Sigmoid colon (tissue), 7 donors: ENCODE measurements around the gene GSTP1. TPM values are rescaled to one million over a fixed set of nuclear protein-coding genes. Genes with fewer than 3 reads are reported as not detected.
A peak's percentile ranks its signal among the peaks of the same experiment; 100 is the strongest.

Source experiments
- DNase-seq: peaks from one replicate; pipeline ENCODE4 v3.0.0-alpha.2; 2019
- H3K27ac ChIP-seq, 4 donors: fragments of 200-600 bp; sonication (generic); one replicate each; pipeline ENCODE4 v1.5.1; 2016 to 2019; ENCODE audit warnings: mild to moderate bottlenecking in 1 of 4
- H3K27me3 ChIP-seq, 3 donors: fragments of 200-600 bp; sonication (generic); one replicate each; pipeline ENCODE4 v1.5.1; 2019; ENCODE audit warnings: mild to moderate bottlenecking in 1 of 3
- H3K36me3 ChIP-seq, 4 donors: fragments of 200-600 bp; sonication (generic); one replicate each; pipeline ENCODE4 v1.5.1; 2016 to 2019
- H3K4me1 ChIP-seq, 4 donors: fragments of 200-600 bp; sonication (generic); one replicate each; pipeline ENCODE4 v1.5.1; 2017 to 2019
- H3K4me3 ChIP-seq, 4 donors: fragments of 200-600 bp; sonication (generic); one replicate each; pipeline ENCODE4 v1.5.1; 2017 to 2019; ENCODE audit warnings: mild to moderate bottlenecking in 2 of 4, moderate library complexity in 1 of 4
- H3K9me3 ChIP-seq, 4 donors: fragments of 200-600 bp in 3 of 4; sonication (generic) in 3 of 4; one replicate each; pipeline versions ENCODE4 v1.5.1 to v1.6.1; 2013 to 2019
- EP300 ChIP-seq, 4 donors: sonication (generic); formaldehyde crosslinking; IDR thresholded peaks; one replicate each; pipeline ENCODE4 v1.6.1; 2017; ENCODE audit warnings: antibody characterized with exemption in 4 of 4
- POLR2A ChIP-seq, 2 donors: fragments of 450-650 bp; IDR thresholded peaks; one replicate each; pipeline ENCODE4 v1.6.1; 2016; ENCODE audit warnings: antibody characterized with exemption in 2 of 2, mild to moderate bottlenecking in 2 of 2, moderate library complexity in 2 of 2
- POLR2AphosphoS5 ChIP-seq, 4 donors: sonication (generic); formaldehyde crosslinking; IDR thresholded peaks; one replicate each; pipeline ENCODE4 v1.6.1; 2017; ENCODE audit warnings: antibody characterized with exemption in 4 of 4
- WGBS, 2 donors: extraction: QIAGEN DNeasy Blood & Tissue Kit; methylation state at CpG; one replicate each; pipeline ENCODE4 v1.1.7; 2013; 5-methylcytosine and 5-hydroxymethylcytosine counted together
- intact Hi-C: fragments of 100-400 bp; cut with DNase I; formaldehyde crosslinking; loops from one replicate; pipeline ENCODE4 v1.15.1; 2023
- polyA plus RNA-seq, 3 donors: library from polyadenylated mRNA; stranded (reverse); fragments of 200-250 nt; gene quantifications; one replicate each; pipeline ENCODE4 v1.2.3, GENCODE V29; 2013
- total RNA-seq, 4 donors: library from RNA; depleted of rRNA; stranded (reverse); fragments of >200 nt; gene quantifications; one replicate each; pipeline ENCODE4 v1.1.0, GENCODE V29; 2016
- TF ChIP-seq, protein P1 (sequence below), 4 experiments: fragments of 450-650 bp in 3 of 4; fragments of 200-600 bp in 1 of 4; IDR thresholded peaks; one replicate each; pipeline ENCODE4 v1.5.1; 2016 to 2019; ENCODE audit warnings: antibody characterized with exemption in 4 of 4, mild to moderate bottlenecking in 3 of 4, moderate library complexity in 2 of 4
- donor health status: healthy with polysubstance abuse.
- donor health status: Bipolar disorder and iron deficiency.
- donor health status: healthy.

GSTP1 gene
- total and polyA plus RNA-seq, 7 donors = 349 to 717 (median 584) TPM

DNA sequence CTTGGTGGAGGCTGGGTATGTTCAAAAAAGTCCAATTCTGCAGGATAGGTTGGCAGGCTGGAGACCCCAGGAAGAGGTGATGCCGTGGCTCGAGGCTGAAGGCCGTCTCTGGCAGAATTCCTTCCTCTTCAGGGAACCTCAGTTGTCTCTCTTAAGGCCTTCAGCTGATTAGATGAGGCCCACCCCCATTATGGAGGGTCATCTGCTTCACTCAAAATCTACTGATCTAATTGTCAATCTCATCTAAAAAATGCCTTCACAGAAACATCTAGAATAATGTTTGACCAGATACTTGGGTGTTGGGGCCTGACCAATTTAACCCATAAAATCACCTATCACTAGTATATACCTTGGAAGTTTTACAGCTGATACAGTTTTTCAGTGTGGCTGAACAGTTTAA lies 27.4 kb upstream of the GSTP1 start:
- H3K27me3 ChIP-seq = peaks cover 0 to 6% (median 0%) of the 10 kb centered on the region in 3 donors
- no peaks in the 10 kb centered on the region for H3K36me3 ChIP-seq
- H3K9me3 ChIP-seq = peaks cover 0 to 3% (median 0%) of the 10 kb centered on the region in 4 donors
- TF ChIP-seq POLR2AphosphoS5 (IDR thresholded peaks at IDR 0.05) (no peak), EP300 (IDR thresholded peaks at IDR 0.05) (no peak), POLR2A (IDR thresholded peaks at IDR 0.05) (no peak)
- TF ChIP-seq, protein P1, sequence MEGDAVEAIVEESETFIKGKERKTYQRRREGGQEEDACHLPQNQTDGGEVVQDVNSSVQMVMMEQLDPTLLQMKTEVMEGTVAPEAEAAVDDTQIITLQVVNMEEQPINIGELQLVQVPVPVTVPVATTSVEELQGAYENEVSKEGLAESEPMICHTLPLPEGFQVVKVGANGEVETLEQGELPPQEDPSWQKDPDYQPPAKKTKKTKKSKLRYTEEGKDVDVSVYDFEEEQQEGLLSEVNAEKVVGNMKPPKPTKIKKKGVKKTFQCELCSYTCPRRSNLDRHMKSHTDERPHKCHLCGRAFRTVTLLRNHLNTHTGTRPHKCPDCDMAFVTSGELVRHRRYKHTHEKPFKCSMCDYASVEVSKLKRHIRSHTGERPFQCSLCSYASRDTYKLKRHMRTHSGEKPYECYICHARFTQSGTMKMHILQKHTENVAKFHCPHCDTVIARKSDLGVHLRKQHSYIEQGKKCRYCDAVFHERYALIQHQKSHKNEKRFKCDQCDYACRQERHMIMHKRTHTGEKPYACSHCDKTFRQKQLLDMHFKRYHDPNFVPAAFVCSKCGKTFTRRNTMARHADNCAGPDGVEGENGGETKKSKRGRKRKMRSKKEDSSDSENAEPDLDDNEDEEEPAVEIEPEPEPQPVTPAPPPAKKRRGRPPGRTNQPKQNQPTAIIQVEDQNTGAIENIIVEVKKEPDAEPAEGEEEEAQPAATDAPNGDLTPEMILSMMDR (IDR thresholded peaks at IDR 0.05) = no peak
- 80 to 84% methylated on average over 3 of the region's 3 CpGs for WGBS, 2 donors
- DNase-seq = no peak
- intact Hi-C loops = no loop called here
- H3K4me1 ChIP-seq = no peaks in the 10 kb centered on the region
- H3K4me3 ChIP-seq = no peak overlapping the region
- H3K27ac ChIP-seq = no peak overlapping the region

DNA sequence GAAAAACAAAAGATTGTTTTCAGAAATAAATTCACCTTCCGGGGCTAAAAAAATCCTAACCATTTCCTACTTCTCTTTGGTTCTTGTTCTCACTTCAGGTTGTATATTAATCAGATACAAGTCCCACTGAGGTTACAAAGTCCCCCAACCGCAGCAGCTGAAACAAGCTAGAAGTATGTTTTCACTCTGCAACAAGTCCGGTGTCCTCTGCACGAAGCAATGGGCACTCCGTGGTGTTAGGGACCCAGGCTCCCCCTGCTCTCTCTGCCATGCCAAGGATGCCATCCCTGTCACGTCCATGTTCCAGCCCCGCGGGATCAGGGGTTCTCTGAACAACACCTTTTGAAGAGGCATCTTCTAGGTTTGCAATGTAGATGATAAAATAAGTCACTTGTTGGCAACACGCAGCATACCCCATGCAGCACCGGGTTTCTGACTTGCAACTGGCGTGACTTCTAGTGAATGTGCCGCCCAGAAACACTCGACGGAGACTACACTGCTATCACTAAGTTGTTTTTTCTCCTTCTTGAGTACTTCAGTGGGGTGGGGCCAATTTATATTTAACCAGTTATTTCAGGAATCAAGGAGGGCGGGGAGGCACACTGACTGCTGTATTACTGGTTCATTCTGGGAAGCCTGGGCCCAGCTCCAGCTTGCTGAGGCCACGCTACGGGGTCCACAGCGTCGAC lies 25.4 kb upstream of the GSTP1 start:
- H3K4me3 ChIP-seq = no peak overlapping the region
- no peak for DNase-seq
- no peak overlapping the region for H3K27ac ChIP-seq
- 13 to 62% methylated on average over 19 of the region's 19 CpGs for WGBS, 2 donors
- intact Hi-C loops = no loop called here
- no peaks in the 10 kb centered on the region for H3K36me3 ChIP-seq
- TF ChIP-seq, protein P1 (IDR thresholded peaks at IDR 0.05) = no peak
- TF ChIP-seq EP300 (IDR thresholded peaks at IDR 0.05) (no peak), POLR2AphosphoS5 (IDR thresholded peaks at IDR 0.05) (no peak), POLR2A (IDR thresholded peaks at IDR 0.05) (no peak)
- H3K27me3 ChIP-seq = peaks cover 0 to 6% (median 0%) of the 10 kb centered on the region in 3 donors
- H3K4me1 ChIP-seq = peaks cover 0 to 8% (median 2%) of the 10 kb centered on the region in 4 donors
- H3K9me3 ChIP-seq = no peaks in the 10 kb centered on the region

DNA sequence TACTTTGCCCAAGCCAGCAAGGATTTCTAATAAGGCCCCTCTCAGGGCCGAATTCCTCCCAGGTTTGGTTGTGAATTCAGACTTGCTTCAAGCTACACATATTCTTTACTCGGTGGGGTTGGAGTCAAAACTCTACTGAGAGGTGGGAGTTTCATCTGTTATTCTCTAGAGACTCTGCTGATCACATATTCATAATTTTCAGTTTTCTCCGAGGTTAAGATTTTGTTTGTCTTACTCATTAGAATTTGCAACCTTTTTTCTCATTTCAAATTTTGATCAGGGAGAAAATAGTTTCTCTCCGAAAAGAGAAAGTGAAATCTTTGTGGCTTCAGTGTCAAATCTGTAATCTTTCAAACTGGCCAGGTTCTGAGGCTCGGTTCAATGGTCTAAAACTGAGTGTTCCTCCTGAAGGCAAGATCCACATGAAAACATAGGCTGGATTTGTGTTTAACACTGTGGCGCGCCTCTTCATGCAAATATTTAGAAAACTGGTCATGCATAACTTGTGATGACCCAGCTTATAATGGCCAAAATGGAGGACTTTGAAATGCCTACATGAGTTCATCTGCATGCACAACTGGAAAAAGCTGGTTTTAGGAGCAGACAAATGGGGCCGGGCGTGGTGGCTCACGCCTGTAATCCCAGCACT lies 21.5 kb upstream of the GSTP1 start:
- 58 to 68% methylated on average over 10 of the region's 10 CpGs for WGBS, 2 donors
- Histone ChIP-seq H3K4me3 (no peak overlapping the region), H3K27ac (no peak overlapping the region), H3K4me1 (peaks cover 0 to 18% (median 7%) of the 10 kb centered on the region in 4 donors), H3K27me3 (peaks cover 0 to 6% (median 0%) of the 10 kb centered on the region in 3 donors), H3K9me3 (no peaks in the 10 kb centered on the region), H3K36me3 (no peaks in the 10 kb centered on the region)
- no peak for DNase-seq
- no peak for TF ChIP-seq POLR2AphosphoS5 (IDR thresholded peaks at IDR 0.05)
- intact Hi-C loops = no loop called here

DNA sequence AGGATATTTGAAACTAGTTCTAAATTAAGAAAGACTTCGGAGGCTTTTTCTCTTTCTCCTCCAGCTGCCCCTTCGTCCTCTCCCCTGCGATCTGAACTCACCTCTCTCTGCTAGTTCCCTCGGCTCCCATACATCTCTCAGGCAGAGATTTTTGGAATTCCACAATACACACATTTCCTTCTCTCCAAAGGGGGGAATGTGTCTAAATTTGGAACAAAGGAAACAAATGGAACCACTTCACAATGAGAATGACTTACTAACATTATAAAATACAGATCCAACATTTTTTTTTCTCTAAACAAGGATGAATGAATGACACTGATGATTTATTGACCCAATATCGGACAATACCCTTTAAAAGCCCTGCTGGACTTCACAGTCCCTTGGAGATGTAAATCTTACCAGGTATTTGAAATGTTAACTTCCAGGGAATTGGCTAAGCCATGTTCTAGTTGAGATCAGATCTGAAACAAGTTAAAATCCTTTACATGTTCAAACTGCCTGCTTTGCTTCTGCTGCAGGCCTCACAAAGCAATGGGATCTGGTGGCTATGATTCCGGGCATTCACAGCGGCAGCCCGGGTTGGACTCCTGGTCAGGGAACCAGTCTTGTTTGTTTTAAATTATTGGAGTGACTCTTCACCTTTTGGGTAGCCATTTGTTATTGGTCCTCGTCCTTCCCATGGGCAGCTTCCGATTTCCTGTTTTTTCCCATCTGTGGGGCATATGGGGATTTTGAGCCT lies 20.5 kb upstream of the GSTP1 start:
- H3K27ac ChIP-seq = peak overlapping the region in 3 of 4 donors; percentile 12 to 58 (median 54)
- intact Hi-C loops = no loop called here

More for the DNA sequence above, 20.5 kb upstream of the GSTP1 start:
- H3K9me3 ChIP-seq = no peaks in the 10 kb centered on the region
- peaks cover 0 to 2% (median 0%) of the 10 kb centered on the region in 3 donors for H3K27me3 ChIP-seq
- TF ChIP-seq, protein P1 (IDR thresholded peaks at IDR 0.05) = no peak
- TF ChIP-seq POLR2A (IDR thresholded peaks at IDR 0.05) = no peak
- TF ChIP-seq EP300 (IDR thresholded peaks at IDR 0.05) = no peak
- no peak for TF ChIP-seq POLR2AphosphoS5 (IDR thresholded peaks at IDR 0.05)
- H3K4me1 ChIP-seq = peaks cover 0 to 18% (median 7%) of the 10 kb centered on the region in 4 donors
- WGBS, 2 donors = 83 to 85% methylated on average over 10 of the region's 10 CpGs
- no peak overlapping the region for H3K4me3 ChIP-seq
- no peak for DNase-seq
- H3K36me3 ChIP-seq = no peaks in the 10 kb centered on the region
